ENCODE measurements around the gene F5. TPM values are rescaled to one million over a fixed set of nuclear protein-coding genes. Genes with fewer than 3 reads are reported as not detected.

The F5 gene
- total and polyA plus RNA-seq, 2 donors (not counting 1 experiment from before 2014, with no cell fraction given): 0.01 to 0.27 TPM

DNA sequence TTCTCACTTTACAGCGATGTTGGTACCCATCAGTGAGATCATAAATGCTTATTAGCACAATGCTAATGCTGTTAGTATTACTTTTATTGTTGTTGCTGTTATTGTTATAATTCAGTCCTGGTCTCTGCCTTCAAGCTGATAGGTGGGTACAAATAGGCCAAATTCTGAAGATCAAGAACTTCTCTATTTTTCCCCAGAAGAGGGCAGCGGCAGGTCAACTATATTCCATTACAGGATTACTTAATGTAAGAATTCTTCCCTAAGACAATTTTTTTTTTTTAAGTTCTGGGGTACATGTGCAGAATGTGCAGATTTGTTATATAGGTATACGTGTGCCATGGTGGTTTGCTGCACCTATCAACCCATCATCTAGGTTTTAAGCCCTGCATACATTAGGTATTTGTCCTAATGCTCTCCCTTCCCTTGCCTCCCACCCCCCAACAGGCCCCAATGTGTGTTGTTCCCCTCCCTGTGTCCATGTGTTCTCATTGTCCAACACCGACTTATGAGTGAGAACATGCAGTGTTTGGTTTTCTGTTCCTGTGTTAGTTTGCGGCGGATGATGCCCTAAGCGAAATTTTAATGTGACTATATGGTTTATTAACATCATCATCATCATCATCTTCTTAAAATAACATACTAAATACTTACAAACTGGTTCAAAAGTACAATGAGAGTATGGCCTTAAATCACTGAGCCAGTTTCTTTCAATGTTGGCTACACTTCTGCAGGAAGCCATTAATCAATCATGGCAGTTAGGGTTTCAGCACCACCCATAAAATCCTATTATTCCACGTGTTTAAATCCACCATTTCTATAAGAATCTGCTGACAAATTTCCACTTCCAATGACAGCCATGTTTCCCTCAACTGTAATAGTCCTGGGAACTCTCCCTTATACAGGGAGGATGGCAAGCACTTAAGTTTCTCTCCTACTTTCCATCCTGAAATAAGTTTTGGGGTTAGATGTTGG lies 119.7 kb downstream of the F5 start:
- Mint-ChIP-seq H3K27ac (no peak overlapping the region), H3K9me3 (ENCODE audit: insufficient read depth) (no peaks in the 10 kb centered on the region), H3K27me3 (no peaks in the 10 kb centered on the region), H3K4me1 (no peaks in the 10 kb centered on the region), H3K4me3 (no peak overlapping the region)
- Histone ChIP-seq H3K9me3 (ENCODE audit: control extremely low read depth in 1 of 3, control insufficient read depth in 2 of 3, insufficient read depth in 1 of 3, low read length in 2 of 3) (no peaks in the 10 kb centered on the region), H3K27ac (ENCODE audit: low read length in 2 of 2) (no peak overlapping the region), H3K4me2 (replicated peaks; ENCODE audit: low read depth, low read length, poor library complexity, severe bottlenecking) (no peak overlapping the region), H2AFZ (ENCODE audit: insufficient read depth, low read depth, low read length, poor library complexity, severe bottlenecking) (no peak overlapping the region), H3K4me3 (ENCODE audit: control extremely low read depth in 1 of 5, extremely low read depth in 1 of 5, insufficient read depth in 1 of 5, low read depth in 2 of 5, low read length in 4 of 5) (no peak overlapping the region), H3K79me2 (ENCODE audit: control insufficient read depth, insufficient read depth, low read length) (no peaks in the 10 kb centered on the region), H3K4me1 (ENCODE audit: control insufficient read depth in 2 of 2, insufficient read depth in 2 of 2, low read length in 2 of 2) (no peaks in the 10 kb centered on the region), H3K36me3 (replicated peaks in 1 of 2; ENCODE audit: control extremely low read depth in 1 of 2, control insufficient read depth in 1 of 2, extremely low read depth in 1 of 2, insufficient read depth in 2 of 2, low read length in 1 of 2) (no peaks in the 10 kb centered on the region), H3K9ac (ENCODE audit: low read length) (no peak overlapping the region), H3K27me3 (replicated peaks in 1 of 4; ENCODE audit: control extremely low read depth in 1 of 4, control insufficient read depth in 3 of 4, insufficient read depth in 4 of 4, low read length in 3 of 4) (no peaks in the 10 kb centered on the region), H4K20me1 (ENCODE audit: control insufficient read depth, insufficient read depth, low read length, poor library complexity, severe bottlenecking) (no peaks in the 10 kb centered on the region)
- no peak for TF ChIP-seq EZH2 (IDR thresholded peaks at IDR 0.05; ENCODE audit: borderline replicate concordance, insufficient read depth, low read depth, low read length, poor library complexity, severe bottlenecking)
- TF ChIP-seq, protein P1, sequence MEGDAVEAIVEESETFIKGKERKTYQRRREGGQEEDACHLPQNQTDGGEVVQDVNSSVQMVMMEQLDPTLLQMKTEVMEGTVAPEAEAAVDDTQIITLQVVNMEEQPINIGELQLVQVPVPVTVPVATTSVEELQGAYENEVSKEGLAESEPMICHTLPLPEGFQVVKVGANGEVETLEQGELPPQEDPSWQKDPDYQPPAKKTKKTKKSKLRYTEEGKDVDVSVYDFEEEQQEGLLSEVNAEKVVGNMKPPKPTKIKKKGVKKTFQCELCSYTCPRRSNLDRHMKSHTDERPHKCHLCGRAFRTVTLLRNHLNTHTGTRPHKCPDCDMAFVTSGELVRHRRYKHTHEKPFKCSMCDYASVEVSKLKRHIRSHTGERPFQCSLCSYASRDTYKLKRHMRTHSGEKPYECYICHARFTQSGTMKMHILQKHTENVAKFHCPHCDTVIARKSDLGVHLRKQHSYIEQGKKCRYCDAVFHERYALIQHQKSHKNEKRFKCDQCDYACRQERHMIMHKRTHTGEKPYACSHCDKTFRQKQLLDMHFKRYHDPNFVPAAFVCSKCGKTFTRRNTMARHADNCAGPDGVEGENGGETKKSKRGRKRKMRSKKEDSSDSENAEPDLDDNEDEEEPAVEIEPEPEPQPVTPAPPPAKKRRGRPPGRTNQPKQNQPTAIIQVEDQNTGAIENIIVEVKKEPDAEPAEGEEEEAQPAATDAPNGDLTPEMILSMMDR (IDR thresholded peaks at IDR 0.05): peak; percentile 22
- DNase-seq (peak; percentile 46), ATAC-seq (ENCODE audit: low read depth) (no peak)
- intact Hi-C loops (cut with micrococcal nuclease): loop anchor here (1.0 kb wide), 2 partner anchors 80 to 343 kb away; no protein-coding TSS in a partner anchor
- ChIA-PET POLR2A (no interaction called here), CTCF (interaction anchor here (0.6 to 4.0 kb wide), 9 partner anchors 80 to 819 kb away, joined by 3 to 22 read pairs (median 3); partner anchors contain the start of gene F5)
- WGBS (ENCODE audit: insufficient coverage): no CpG with 5 or more reads among the region's 8 CpGs

DNA sequence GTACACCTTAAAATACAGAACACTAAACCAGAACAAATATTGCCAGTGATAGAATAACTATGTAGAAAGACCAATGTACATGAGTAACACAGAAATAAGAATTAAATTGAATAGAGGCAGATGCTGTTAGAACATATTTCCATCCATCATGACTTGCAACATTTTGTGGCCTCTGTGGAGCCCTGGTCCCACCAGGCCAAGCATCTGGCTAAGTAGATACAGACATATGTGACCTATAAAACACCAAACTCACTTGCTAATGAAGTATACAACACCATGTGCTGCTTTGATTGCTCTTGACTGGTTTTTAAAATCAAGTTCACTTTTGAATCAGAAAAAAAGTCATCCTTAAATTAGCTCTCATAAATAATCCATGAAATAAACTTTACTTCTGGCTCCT lies 121.0 kb downstream of the F5 start:
- Histone ChIP-seq H3K4me2 (replicated peaks; ENCODE audit: low read depth, low read length, poor library complexity, severe bottlenecking) (no peak overlapping the region), H3K79me2 (ENCODE audit: control insufficient read depth, insufficient read depth, low read length) (no peaks in the 10 kb centered on the region), H4K20me1 (ENCODE audit: control insufficient read depth, insufficient read depth, low read length, poor library complexity, severe bottlenecking) (no peaks in the 10 kb centered on the region), H3K27me3 (replicated peaks in 1 of 4; ENCODE audit: control extremely low read depth in 1 of 4, control insufficient read depth in 3 of 4, insufficient read depth in 4 of 4, low read length in 3 of 4) (peaks cover 0 to 8% (median 6%) of the 10 kb centered on the region in 4 experiments), H3K9me3 (ENCODE audit: control extremely low read depth in 1 of 3, control insufficient read depth in 2 of 3, insufficient read depth in 1 of 3, low read length in 2 of 3) (peaks cover 0 to 3% (median 0%) of the 10 kb centered on the region in 3 donors), H3K27ac (ENCODE audit: low read length in 2 of 2) (no peak overlapping the region), H3K4me3 (ENCODE audit: control extremely low read depth in 1 of 5, extremely low read depth in 1 of 5, insufficient read depth in 1 of 5, low read depth in 2 of 5, low read length in 4 of 5) (no peak overlapping the region), H3K36me3 (replicated peaks in 1 of 2; ENCODE audit: control extremely low read depth in 1 of 2, control insufficient read depth in 1 of 2, extremely low read depth in 1 of 2, insufficient read depth in 2 of 2, low read length in 1 of 2) (no peaks in the 10 kb centered on the region), H2AFZ (ENCODE audit: insufficient read depth, low read depth, low read length, poor library complexity, severe bottlenecking) (no peak overlapping the region), H3K9ac (ENCODE audit: low read length) (no peak overlapping the region), H3K4me1 (ENCODE audit: control insufficient read depth in 2 of 2, insufficient read depth in 2 of 2, low read length in 2 of 2) (peaks cover 2 to 3% of the 10 kb centered on the region in 2 donors)
- DNase-seq (no peak), ATAC-seq (ENCODE audit: low read depth) (no peak)
- POLR2A ChIA-PET: no interaction called here
- no peak overlapping the region for H3K27ac Mint-ChIP-seq
- intact Hi-C loops (cut with micrococcal nuclease): no loop called here
- peaks cover 3% of the 10 kb centered on the region for H3K4me1 Mint-ChIP-seq
- no peaks in the 10 kb centered on the region for H3K9me3 Mint-ChIP-seq (ENCODE audit: insufficient read depth)
- TF ChIP-seq, protein P1 (IDR thresholded peaks at IDR 0.05): no peak
- no peak for TF ChIP-seq EZH2 (IDR thresholded peaks at IDR 0.05; ENCODE audit: borderline replicate concordance, insufficient read depth, low read depth, low read length, poor library complexity, severe bottlenecking)
- CTCF ChIA-PET: interaction anchor here (1.1 to 4.0 kb wide), 5 partner anchors 81 to 345 kb away, joined by 3 to 22 read pairs (median 5); partner anchors contain the start of gene F5
- H3K27me3 Mint-ChIP-seq: peaks cover 9% of the 10 kb centered on the region
- H3K4me3 Mint-ChIP-seq: no peak overlapping the region
